Endodermal cell (in vitro differentiated cells): ENCODE results near the gene RLN2. TPM values are rescaled to one million over a fixed set of nuclear protein-coding genes. Genes with fewer than 3 reads are reported as not detected.

Source experiments
- DNase-seq: peaks from one replicate; pipeline ENCODE4 v3.0.0-alpha.2; 2017
- H3K27ac ChIP-seq: 2 replicates; pipeline ENCODE4 v1.5.1; 2013; ENCODE audit warnings: mild to moderate bottlenecking, low read depth, low read length, moderate library complexity
- H3K27me3 ChIP-seq: 2 replicates; pipeline ENCODE4 v1.6.1; 2013; ENCODE audit warnings: mild to moderate bottlenecking, low read length, moderate library complexity; ENCODE audit not compliant: insufficient read depth, control insufficient read depth, poor library complexity, severe bottlenecking
- H3K36me3 ChIP-seq: 2 replicates; pipeline ENCODE4 v1.7.0; 2013; ENCODE audit warnings: mild to moderate bottlenecking, low read length, moderate library complexity; ENCODE audit not compliant: control insufficient read depth, insufficient read depth
- H3K4me1 ChIP-seq: one replicate; pipeline ENCODE4 v1.7.0; 2013; ENCODE audit warnings: low read length; ENCODE audit not compliant: control insufficient read depth, insufficient read depth
- H3K4me3 ChIP-seq: 2 replicates; pipeline ENCODE4 v1.5.1; 2013; ENCODE audit warnings: mild to moderate bottlenecking, low read length, moderate library complexity
- H3K9ac ChIP-seq: 2 replicates; pipeline ENCODE4 v1.6.1; 2013; ENCODE audit warnings: mild to moderate bottlenecking, low read length, moderate library complexity; ENCODE audit not compliant: poor library complexity, severe bottlenecking; ENCODE audit errors: extremely low read depth
- H3K9me3 ChIP-seq: 2 replicates; pipeline ENCODE4 v1.6.1; 2013; ENCODE audit warnings: mild to moderate bottlenecking, low read length, moderate library complexity; ENCODE audit not compliant: control insufficient read depth
- H3K27ac Mint-ChIP-seq: 2 replicates; pipeline ENCODE4 v1.8.0; 2020; ENCODE audit warnings: mixed read lengths
- H3K27me3 Mint-ChIP-seq: 2 replicates; pipeline ENCODE4 v1.8.0; 2021; ENCODE audit warnings: mild to moderate bottlenecking, mixed read lengths; ENCODE audit not compliant: insufficient read depth
- H3K36me3 Mint-ChIP-seq: 2 replicates; pipeline ENCODE4 v1.8.0; 2020; ENCODE audit warnings: low read depth, mixed read lengths
- H3K4me1 Mint-ChIP-seq: 2 replicates; pipeline ENCODE4 v1.8.0; 2020; ENCODE audit warnings: mixed read lengths
- H3K4me3 Mint-ChIP-seq: 2 replicates; pipeline ENCODE4 v1.8.0; 2020; ENCODE audit warnings: mild to moderate bottlenecking, moderate library complexity, mixed read lengths
- H3K9me3 Mint-ChIP-seq: 2 replicates; pipeline ENCODE4 v1.8.0; 2020; ENCODE audit warnings: mild to moderate bottlenecking, mixed read lengths
- CTCF ChIP-seq: fragments of 200-600 bp; sonication (generic); conservative IDR thresholded peaks from 2 replicates; pipeline ENCODE4 v1.5.0; 2021; ENCODE audit warnings: antibody characterized with exemption, mild to moderate bottlenecking
- WGBS, 2 experiments: methylation state at CpG; one replicate each; pipeline versions ENCODE4 v1.1.5 to v1.1.7; 2013; ENCODE audit warnings: missing lambda C conversion rate in 2 of 2, mixed read lengths in 1 of 2; ENCODE audit not compliant: insufficient coverage in 1 of 2, insufficient read length in 1 of 2; 5-methylcytosine and 5-hydroxymethylcytosine counted together
- total RNA-seq, 2 donors: library from RNA; stranded (reverse); fragmentation: NEBNext Ultra II Directional in 1 of 2; extraction: Animal tissue kit (Norgen Biotek cat#: 25700) in 1 of 2; gene quantifications; 2 replicates in 1 of 2; 3 replicates in 1 of 2; pipeline ENCODE4 v1.2.1, GENCODE V29; 2021

RLN2 gene
- total RNA-seq, 2 donors from 2014 or later, result 2.3 to 7.9 TPM

- H3K36me3 ChIP-seq, result no peaks in the 10 kb centered on the region
- Mint-ChIP-seq H3K27ac (no peak overlapping the region), H3K36me3 (no peaks in the 10 kb centered on the region), H3K27me3 (no peaks in the 10 kb centered on the region), H3K4me1 (peaks cover 2% of the 10 kb centered on the region), H3K9me3 (peaks cover 11% of the 10 kb centered on the region), H3K4me3 (no peak overlapping the region)
- H3K9me3 ChIP-seq, result no peaks in the 10 kb centered on the region
- no peaks in the 10 kb centered on the region for H3K27me3 ChIP-seq
- no peak overlapping the region for H3K27ac ChIP-seq
- H3K4me3 ChIP-seq, result no peak overlapping the region
- H3K4me1 ChIP-seq, result no peaks in the 10 kb centered on the region
- peak; percentile 59 for TF ChIP-seq CTCF
- 67 to 69% methylated on average over 3 to 5 of the region's 5 CpGs for WGBS, 2 experiments
- no peak overlapping the region for H3K9ac ChIP-seq
- peak; percentile 54 for DNase-seq
These were observed 40.9 kb downstream of the RLN2 start for GRCh38 chr9:5263351-5264218.

Other genes starting within 250 kb of the RLN2 start
- gene INSL6, start 119.1 kb downstream of the RLN2 start, total RNA-seq, result not detected
- gene INSL4, start 73.3 kb downstream of the RLN2 start, total RNA-seq, result not detected
- gene RLN1, start 35.2 kb upstream of the RLN2 start, total RNA-seq, result under 1 TPM; 0.97 to 0.99 TPM
- gene PLGRKT, start 133.2 kb upstream of the RLN2 start, total RNA-seq, result 10 to 100 TPM; 21.0 to 31.1 TPM
- gene CD274, start 145.8 kb upstream of the RLN2 start, total RNA-seq, result under 1 TPM in 1 of 2 donors, not detected in 1; 1.00 TPM
- gene PDCD1LG2, start 205.8 kb upstream of the RLN2 start, total RNA-seq, result not detected